C4-2B (cell line): Measurements from ENCODE around the gene TEX13C.

ENCODE experiments used
- H3K27ac ChIP-seq: fragments of 450-650 bp; 2 replicates; pipeline ENCODE4 v1.5.1; 2017
- ZFX ChIP-seq: fragments of 450-650 bp; IDR thresholded peaks from 2 replicates; pipeline ENCODE4 v1.6.1; 2017
- TF ChIP-seq, protein P1 (sequence below): fragments of 450-650 bp; conservative IDR thresholded peaks from 2 replicates; pipeline ENCODE4 v1.5.1; 2017; ENCODE audit warnings: mild to moderate bottlenecking

TEX13C gene

GRCh38 chrX:125333583-125333982 is 13.9 kb downstream of the TEX13C start:
- TF ChIP-seq, protein P1, sequence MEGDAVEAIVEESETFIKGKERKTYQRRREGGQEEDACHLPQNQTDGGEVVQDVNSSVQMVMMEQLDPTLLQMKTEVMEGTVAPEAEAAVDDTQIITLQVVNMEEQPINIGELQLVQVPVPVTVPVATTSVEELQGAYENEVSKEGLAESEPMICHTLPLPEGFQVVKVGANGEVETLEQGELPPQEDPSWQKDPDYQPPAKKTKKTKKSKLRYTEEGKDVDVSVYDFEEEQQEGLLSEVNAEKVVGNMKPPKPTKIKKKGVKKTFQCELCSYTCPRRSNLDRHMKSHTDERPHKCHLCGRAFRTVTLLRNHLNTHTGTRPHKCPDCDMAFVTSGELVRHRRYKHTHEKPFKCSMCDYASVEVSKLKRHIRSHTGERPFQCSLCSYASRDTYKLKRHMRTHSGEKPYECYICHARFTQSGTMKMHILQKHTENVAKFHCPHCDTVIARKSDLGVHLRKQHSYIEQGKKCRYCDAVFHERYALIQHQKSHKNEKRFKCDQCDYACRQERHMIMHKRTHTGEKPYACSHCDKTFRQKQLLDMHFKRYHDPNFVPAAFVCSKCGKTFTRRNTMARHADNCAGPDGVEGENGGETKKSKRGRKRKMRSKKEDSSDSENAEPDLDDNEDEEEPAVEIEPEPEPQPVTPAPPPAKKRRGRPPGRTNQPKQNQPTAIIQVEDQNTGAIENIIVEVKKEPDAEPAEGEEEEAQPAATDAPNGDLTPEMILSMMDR = no peak
- TF ChIP-seq ZFX = no peak
- no peak overlapping the region for H3K27ac ChIP-seq

- no peak for TF ChIP-seq ZFX
- TF ChIP-seq, protein P1 = no peak
These were observed 20.8 kb downstream of the TEX13C start for GRCh38 chrX:125340490-125340889.

GRCh38 chrX:125374169-125374568 is 54.5 kb downstream of the TEX13C start:
- TF ChIP-seq, protein P1 = no peak
- TF ChIP-seq ZFX = no peak
- H3K27ac ChIP-seq = no peak overlapping the region

More at GRCh38 chrX:125340490-125340889, 20.8 kb downstream of the TEX13C start:
- H3K27ac ChIP-seq = no peak overlapping the region
